ENCODE results near the gene IMMP2L. TPM values are rescaled to one million over a fixed set of nuclear protein-coding genes. Genes with fewer than 3 reads are reported as not detected.

Gene IMMP2L
- total and polyA plus RNA-seq, 2 donors (not counting 3 experiments of a cell fraction or from before 2014, with no cell fraction given): 9.9 to 11.8 TPM

GRCh38 chr7:110975486-110975885 lies 586.8 kb downstream of the IMMP2L start:
- H3K9me3 ChIP-seq (replicated peaks; ENCODE audit: control insufficient read depth, insufficient read depth, low read length): no peaks in the 10 kb centered on the region
- FAIRE-seq: no peak

GRCh38 chr7:110974441-110974840 lies 587.9 kb downstream of the IMMP2L start:
- dilution Hi-C loops (cut with MboI; ENCODE audit: extremely low pct_ligation_motif_present, low sequenced_read_pairs): no loop called here

More at GRCh38 chr7:110975486-110975885, 586.8 kb downstream of the IMMP2L start:
- no peak overlapping the region for H3K4me3 ChIP-seq (replicated peaks in 1 of 3; ENCODE audit: insufficient read depth in 1 of 3, low read depth in 1 of 3, low read length in 3 of 3)
- no peaks in the 10 kb centered on the region for H4K20me1 ChIP-seq (replicated peaks; ENCODE audit: control insufficient read depth, extremely low read depth, insufficient read depth, low read length)
- no peak overlapping the region for H3K4me2 ChIP-seq (ENCODE audit: insufficient read depth, low read length)
- no peak for DNase-seq (ENCODE audit: low read depth, low spot score)
- ChIA-PET POLR2A (no interaction called here), CTCF (no interaction called here)
- intact Hi-C loops (cut with micrococcal nuclease): no loop called here
- H3K9me1 ChIP-seq (replicated peaks; ENCODE audit: control insufficient read depth, extremely low read depth, insufficient read depth, low read length): no peaks in the 10 kb centered on the region
- no peak overlapping the region for H2AFZ ChIP-seq (ENCODE audit: low read depth, low read length)
- no peak overlapping the region for H3K27ac ChIP-seq (ENCODE audit: insufficient read depth, low read depth, low read length)
- H3K9ac ChIP-seq (replicated peaks; ENCODE audit: extremely low read depth, insufficient read depth, low read length): no peak overlapping the region
- H3K27me3 ChIP-seq (ENCODE audit: control insufficient read depth in 2 of 2, insufficient read depth in 2 of 2, low read length in 2 of 2): no peaks in the 10 kb centered on the region
- dilution Hi-C loops (cut with MboI; ENCODE audit: extremely low pct_ligation_motif_present, low sequenced_read_pairs): no loop called here
- TF ChIP-seq POLR2AphosphoS5 (IDR thresholded peaks at IDR 0.05; ENCODE audit: insufficient read depth, low read depth, low read length): no peak
- no peak for TF ChIP-seq POLR2A (IDR thresholded peaks at IDR 0.05; ENCODE audit: low read depth, low read length)
- TF ChIP-seq EZH2 (IDR thresholded peaks at IDR 0.05; ENCODE audit: borderline replicate concordance, low read depth, low read length, severe bottlenecking): no peak
- TF ChIP-seq CTCF (IDR thresholded peaks at IDR 0.05; ENCODE audit: extremely low read depth in 1 of 2, insufficient read depth in 1 of 2, low read depth in 1 of 2, low read length in 2 of 2): no peak
- TF ChIP-seq MYC (IDR thresholded peaks at IDR 0.05; ENCODE audit: low read depth, low read length): no peak
- H3K36me3 ChIP-seq (ENCODE audit: control insufficient read depth in 2 of 2, extremely low read depth in 1 of 2, insufficient read depth in 2 of 2, low read length in 2 of 2): no peaks in the 10 kb centered on the region
- no peaks in the 10 kb centered on the region for H3K79me2 ChIP-seq (ENCODE audit: control insufficient read depth, insufficient read depth, low read length)
- no TSS peak for BruUV-seq (replicated peaks)
- peaks cover 4% of the 10 kb centered on the region for H3K4me1 ChIP-seq (ENCODE audit: control insufficient read depth, extremely low read depth, insufficient read depth, low read length)

More at GRCh38 chr7:110974441-110974840, 587.9 kb downstream of the IMMP2L start:
- FAIRE-seq (no peak), DNase-seq (ENCODE audit: low read depth, low spot score) (no peak)
- ChIA-PET CTCF (no interaction called here), POLR2A (no interaction called here)
- Histone ChIP-seq H3K9me1 (replicated peaks; ENCODE audit: control insufficient read depth, extremely low read depth, insufficient read depth, low read length) (no peaks in the 10 kb centered on the region), H3K9ac (replicated peaks; ENCODE audit: extremely low read depth, insufficient read depth, low read length) (no peak overlapping the region), H3K27ac (ENCODE audit: insufficient read depth, low read depth, low read length) (no peak overlapping the region), H3K4me1 (ENCODE audit: control insufficient read depth, extremely low read depth, insufficient read depth, low read length) (peaks cover 4% of the 10 kb centered on the region), H3K4me3 (replicated peaks in 1 of 3; ENCODE audit: insufficient read depth in 1 of 3, low read depth in 1 of 3, low read length in 3 of 3) (no peak overlapping the region), H3K36me3 (ENCODE audit: control insufficient read depth in 2 of 2, extremely low read depth in 1 of 2, insufficient read depth in 2 of 2, low read length in 2 of 2) (no peaks in the 10 kb centered on the region), H3K9me3 (replicated peaks; ENCODE audit: control insufficient read depth, insufficient read depth, low read length) (no peaks in the 10 kb centered on the region), H4K20me1 (replicated peaks; ENCODE audit: control insufficient read depth, extremely low read depth, insufficient read depth, low read length) (no peaks in the 10 kb centered on the region), H3K27me3 (ENCODE audit: control insufficient read depth in 2 of 2, insufficient read depth in 2 of 2, low read length in 2 of 2) (no peaks in the 10 kb centered on the region), H3K79me2 (ENCODE audit: control insufficient read depth, insufficient read depth, low read length) (no peaks in the 10 kb centered on the region), H2AFZ (ENCODE audit: low read depth, low read length) (no peak overlapping the region), H3K4me2 (ENCODE audit: insufficient read depth, low read length) (no peak overlapping the region)
- no TSS peak for BruUV-seq (replicated peaks)
- TF ChIP-seq EZH2 (IDR thresholded peaks at IDR 0.05; ENCODE audit: borderline replicate concordance, low read depth, low read length, severe bottlenecking) (no peak), JUN (IDR thresholded peaks at IDR 0.05; ENCODE audit: borderline replicate concordance, insufficient read depth, insufficient read length, low read depth) (no peak), MYC (IDR thresholded peaks at IDR 0.05; ENCODE audit: low read depth, low read length) (no peak), GATA2 (IDR thresholded peaks at IDR 0.05; ENCODE audit: insufficient read depth, insufficient read length, low read depth, low read length) (no peak), CTCF (IDR thresholded peaks at IDR 0.05; ENCODE audit: extremely low read depth in 1 of 2, insufficient read depth in 1 of 2, low read depth in 1 of 2, low read length in 2 of 2) (no peak), POLR2AphosphoS5 (IDR thresholded peaks at IDR 0.05; ENCODE audit: insufficient read depth, low read depth, low read length) (no peak), FOS (IDR thresholded peaks at IDR 0.05; ENCODE audit: borderline replicate concordance, insufficient read depth, low read length) (no peak), POLR2A (IDR thresholded peaks at IDR 0.05; ENCODE audit: low read depth, low read length) (no peak)
- TF ChIP-seq, protein P1, sequence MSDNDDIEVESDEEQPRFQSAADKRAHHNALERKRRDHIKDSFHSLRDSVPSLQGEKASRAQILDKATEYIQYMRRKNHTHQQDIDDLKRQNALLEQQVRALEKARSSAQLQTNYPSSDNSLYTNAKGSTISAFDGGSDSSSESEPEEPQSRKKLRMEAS (IDR thresholded peaks at IDR 0.05; ENCODE audit: insufficient read depth, insufficient read length): no peak
- intact Hi-C loops (cut with micrococcal nuclease): no loop called here
